ENCODE data around the gene HES4.
A peak's percentile ranks its signal among the peaks of the same experiment; 100 is the strongest.
"Not testable (repeated sequence)": the region's sequence is repeated elsewhere in the genome, so short reads cannot be mapped to it uniquely, and the experiment has no call there.

Gene HES4

GRCh38 chr1:1033731-1034438 lies 34.0 kb upstream of the HES4 start:
- DNase-seq (ENCODE audit: low read depth in 2 of 2): no peak

DNA sequence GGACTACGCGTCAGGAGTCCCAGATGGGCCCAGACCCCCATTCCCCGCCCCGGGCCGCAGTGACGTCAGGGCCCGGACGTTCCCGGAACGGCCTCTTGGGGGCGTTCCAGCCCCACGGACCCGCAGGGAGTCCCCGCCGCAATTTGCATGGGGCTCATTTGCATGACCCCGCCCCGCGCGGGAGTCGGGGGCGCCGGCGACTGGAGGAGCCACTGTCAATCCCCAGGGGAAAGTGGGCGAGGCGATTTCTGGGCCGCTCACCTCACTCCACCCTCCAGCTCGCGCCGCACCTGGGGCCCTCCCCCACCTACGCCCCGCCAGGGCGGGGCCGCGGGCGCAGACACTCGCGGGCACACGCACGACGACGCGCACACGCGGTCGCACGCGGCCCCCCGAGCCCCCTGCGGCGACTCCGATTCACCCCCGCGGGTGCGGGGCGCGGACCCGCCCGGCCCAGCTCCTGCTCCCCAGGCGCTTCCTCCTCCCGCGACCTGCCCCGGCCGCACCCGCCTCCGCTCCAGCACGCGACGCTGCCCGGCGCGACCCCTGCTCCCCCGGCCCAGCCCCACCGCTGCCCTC lies 33.2 kb upstream of the HES4 start:
- DNase-seq (ENCODE audit: low read depth in 2 of 2): peak; percentile 87 to 93

DNA sequence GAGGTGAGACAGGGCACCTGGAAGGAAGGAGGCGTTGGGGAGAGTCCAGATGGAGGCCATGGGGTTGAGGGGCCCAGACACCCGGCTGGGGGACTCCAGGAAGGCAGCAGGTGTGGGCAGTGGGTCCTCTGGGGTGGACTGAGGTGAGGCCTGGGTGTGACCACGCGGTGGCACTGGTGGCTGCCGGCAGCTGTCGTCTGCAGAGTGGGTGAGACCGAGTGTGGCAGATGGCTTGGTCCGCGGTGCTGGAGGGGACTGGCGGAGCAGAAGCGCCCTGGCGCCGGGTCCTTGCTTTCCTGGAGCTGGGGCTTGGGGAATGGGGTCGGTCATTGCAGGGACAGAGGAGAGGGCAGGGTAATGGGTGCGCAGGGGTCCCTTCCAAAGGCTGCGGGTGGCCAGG lies 32.5 kb upstream of the HES4 start:
- DNase-seq (ENCODE audit: low read depth in 2 of 2): no peak

DNA sequence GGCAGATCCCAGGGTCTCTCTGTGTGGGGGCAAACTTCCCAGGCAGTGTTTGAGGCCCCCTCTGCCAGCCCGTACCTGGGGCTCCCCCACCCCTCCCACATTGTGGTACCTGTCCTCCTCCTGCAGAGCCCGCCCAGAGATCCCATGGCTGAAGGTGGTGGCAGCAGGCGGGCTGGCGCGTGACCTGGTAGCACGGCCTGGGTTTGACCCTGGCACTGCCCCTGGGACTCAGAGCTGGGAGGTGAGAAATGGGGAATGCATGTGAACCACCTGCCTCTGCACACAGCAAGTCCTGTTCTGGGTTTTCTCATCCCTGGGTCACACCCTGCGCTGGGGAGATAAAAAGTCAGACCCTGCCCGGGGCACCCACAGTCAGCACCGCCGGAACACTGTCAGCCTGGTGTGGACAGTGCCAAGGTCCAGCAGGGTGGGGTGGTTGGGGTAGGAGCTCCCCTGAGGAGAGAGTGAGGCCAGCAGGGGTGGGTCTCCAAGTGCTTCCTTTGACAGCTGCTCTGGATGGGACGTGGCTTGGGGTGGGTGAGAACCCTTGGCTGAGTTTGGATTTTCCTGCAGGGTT lies 31.9 kb upstream of the HES4 start:
- no peak for DNase-seq (ENCODE audit: low read depth in 2 of 2)

GRCh38 chr1:1030867-1031658 lies 31.2 kb upstream of the HES4 start:
- DNase-seq (ENCODE audit: low read depth in 2 of 2): not testable (repeated sequence)

DNA sequence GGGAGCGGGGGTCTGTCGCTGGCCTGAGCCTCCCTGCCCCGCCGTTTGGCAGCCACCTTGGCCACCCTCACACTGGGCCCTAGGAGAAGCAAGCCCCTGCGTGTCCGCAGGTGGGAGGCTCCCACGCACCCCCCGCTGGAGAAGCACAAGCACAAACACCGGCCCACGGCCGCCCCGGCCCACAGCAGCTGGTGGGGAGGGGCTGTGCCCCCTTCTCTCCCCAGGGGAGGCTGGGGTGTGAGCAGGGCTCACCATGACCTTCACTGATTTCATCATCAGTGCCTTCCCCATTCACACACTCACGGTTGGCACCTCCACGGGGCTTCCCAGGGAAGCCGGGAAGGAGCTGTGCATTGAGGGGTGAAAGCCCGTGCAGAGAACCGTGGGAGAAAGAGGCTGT lies 27.9 kb upstream of the HES4 start:
- no peak for DNase-seq (ENCODE audit: low read depth in 2 of 2)

GRCh38 chr1:1026599-1027413 lies 26.9 kb upstream of the HES4 start:
- no peak for DNase-seq (ENCODE audit: low read depth in 2 of 2)

DNA sequence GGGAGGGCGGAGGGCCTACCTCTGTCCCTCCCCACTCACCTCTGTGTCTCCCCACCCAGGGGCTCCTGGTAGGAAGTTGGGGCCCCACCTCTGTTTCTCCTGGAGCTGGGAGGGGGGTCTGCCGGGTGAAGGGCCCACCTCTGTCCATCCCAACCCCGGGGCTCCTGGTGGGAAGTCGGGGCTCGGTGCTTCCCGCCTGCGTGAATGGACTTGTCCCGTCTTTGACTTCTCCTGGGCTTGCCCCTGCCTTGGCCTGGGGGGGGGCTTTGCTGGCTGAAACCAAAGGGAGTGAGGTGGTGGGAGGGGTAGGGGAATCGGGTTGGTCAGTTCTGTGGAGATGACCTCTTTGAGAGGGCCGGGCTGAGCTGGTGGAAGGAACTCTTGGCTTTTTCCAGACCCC lies 25.8 kb upstream of the HES4 start:
- DNase-seq (ENCODE audit: low read depth in 2 of 2): no peak

GRCh38 chr1:1024771-1025699 lies 25.1 kb upstream of the HES4 start:
- DNase-seq (ENCODE audit: low read depth in 2 of 2): no peak

DNA sequence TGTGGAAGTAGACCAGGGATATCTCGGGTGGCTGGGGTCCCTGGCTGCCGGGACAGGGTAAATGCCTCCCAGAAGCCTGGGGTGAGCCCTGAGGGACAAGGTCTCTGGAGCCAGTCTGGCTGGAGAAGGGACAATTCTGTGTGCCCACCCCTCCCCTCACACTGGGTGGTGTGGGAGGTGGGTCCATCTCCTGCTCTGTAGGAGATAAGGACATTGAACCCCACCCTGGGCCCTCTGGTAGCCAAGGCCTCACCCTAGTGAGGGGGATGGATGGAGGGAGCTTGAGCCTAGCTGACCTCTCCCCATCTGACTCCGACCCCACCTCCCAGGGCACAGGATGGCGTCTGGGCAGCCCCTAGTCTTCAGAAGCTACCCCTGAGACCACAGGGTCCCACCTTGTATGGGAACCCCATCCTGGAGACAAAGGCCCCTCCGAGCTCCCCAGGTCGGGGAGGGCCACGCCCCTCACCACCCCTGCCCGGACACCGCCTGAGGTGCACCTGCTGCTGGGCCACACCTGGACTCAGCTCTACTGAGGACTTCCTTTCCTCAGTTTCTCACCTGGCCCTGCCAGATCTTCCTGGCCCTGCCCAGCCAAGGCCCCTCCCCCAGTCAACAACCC lies 24.4 kb upstream of the HES4 start:
- no peak for DNase-seq (ENCODE audit: low read depth in 2 of 2)

DNA sequence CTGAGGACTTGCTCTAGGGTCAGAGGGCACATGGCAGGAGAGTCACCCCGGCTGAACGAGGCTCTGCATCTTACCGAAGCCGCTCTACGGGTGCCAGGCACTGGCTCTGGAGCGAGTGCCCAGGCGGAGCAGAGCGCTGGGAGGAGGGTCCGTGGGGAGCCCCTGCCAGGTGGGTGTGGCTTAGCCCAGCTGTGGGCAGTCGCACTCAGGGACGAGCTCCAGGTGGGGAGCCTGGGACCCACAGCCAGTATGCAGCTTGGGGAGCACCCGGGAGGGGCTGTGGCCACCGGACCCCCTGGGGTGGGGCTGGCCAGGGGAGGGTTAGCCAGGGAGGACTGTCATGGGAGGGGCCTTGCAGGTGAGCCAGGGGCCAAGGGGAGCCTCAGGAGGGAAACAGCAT lies 23.8 kb upstream of the HES4 start:
- DNase-seq (ENCODE audit: low read depth in 2 of 2): no peak

DNA sequence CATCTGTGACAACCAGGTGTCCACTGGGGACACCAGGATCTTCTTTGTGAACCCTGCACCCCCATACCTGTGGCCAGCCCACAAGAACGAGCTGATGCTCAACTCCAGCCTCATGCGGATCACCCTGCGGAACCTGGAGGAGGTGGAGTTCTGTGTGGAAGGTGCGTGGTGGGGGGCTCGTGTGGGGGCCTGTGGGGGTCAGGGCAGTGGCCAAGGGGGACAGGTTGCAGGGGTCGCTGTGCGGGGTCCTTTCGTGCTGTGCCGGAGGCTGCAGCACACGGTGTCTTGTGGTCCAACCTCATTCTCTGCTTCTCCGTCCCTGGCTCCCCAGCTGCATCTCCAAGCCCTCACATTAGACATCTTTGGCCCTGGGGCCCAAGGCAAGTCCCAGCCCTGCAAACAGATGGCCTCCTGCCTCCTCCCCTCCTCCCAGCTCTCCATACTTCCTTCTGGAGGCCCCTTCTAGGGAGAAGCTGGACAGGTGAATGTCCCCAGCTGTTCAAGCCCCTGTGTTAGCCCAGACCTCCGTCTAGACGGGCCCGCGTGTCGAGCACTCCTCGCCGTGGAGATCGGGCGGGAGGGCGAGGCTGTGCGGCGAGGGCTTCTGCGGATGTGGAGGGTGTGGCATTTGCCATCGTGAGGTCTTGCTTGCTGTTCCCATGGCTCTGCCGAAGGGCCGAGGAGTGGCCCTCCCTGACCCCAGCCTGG lies 22.6 kb upstream of the HES4 start:
- no peak for DNase-seq (ENCODE audit: low read depth in 2 of 2)

GRCh38 chr1:1021920-1022259 lies 22.0 kb upstream of the HES4 start:
- no peak for DNase-seq (ENCODE audit: low read depth in 2 of 2)

DNA sequence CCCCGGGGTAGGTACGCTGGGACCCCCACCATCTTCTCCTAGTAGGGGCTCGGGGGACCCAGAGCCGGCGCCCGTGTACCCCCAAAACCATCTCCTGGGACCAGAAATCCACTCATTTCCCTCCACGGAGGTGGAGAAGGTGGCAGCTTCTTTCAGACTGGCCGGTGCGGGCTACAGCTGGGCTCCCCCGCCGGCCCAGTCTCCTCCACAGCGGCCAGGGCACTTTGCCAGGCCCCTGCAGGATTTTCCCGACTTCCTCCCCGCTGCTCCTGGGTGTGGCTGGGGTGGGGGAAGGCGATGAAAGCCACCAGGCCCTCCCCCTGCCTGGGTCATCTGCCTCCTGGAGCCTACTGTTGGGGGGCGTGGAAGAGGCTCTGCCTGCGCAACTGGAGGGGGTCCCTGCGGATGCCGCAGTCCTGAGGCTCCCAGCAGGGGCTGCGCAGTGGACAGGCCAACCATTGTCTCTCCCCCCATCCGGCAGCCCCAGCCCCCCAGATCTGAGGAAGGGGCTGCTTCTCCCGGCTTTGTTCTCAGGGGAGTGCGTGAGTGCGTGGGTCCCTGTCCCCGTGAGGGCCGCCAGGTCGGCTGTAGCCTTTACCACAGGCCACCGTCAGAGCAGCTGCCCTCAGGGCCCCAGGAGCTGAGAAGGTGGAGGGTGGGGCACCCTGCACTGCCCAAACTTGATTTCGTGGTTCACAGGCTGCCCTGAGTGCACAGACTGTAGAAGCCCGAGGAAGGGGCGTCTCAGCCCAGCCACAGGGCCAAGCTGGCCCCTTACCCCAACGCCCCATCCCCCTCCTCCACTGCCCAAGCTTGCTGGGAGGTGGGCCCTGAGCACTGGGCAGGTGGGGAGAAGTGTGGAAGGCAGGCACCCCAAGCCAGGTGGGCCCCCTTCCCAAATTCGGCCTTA lies 21.4 kb upstream of the HES4 start:
- DNase-seq (ENCODE audit: low read depth in 2 of 2): no peak

GRCh38 chr1:1020415-1021009 lies 20.6 kb upstream of the HES4 start:
- no peak for DNase-seq (ENCODE audit: low read depth in 2 of 2)

GRCh38 chr1:1020000-1020404 lies 20.1 kb upstream of the HES4 start, which contains the start of gene AGRN:
TSS of gene AGRN (plus strand) at chr1:1020120. CDS start at chr1:1020173, 53 bp downstream.
- DNase-seq (ENCODE audit: low read depth in 2 of 2): no peak

DNA sequence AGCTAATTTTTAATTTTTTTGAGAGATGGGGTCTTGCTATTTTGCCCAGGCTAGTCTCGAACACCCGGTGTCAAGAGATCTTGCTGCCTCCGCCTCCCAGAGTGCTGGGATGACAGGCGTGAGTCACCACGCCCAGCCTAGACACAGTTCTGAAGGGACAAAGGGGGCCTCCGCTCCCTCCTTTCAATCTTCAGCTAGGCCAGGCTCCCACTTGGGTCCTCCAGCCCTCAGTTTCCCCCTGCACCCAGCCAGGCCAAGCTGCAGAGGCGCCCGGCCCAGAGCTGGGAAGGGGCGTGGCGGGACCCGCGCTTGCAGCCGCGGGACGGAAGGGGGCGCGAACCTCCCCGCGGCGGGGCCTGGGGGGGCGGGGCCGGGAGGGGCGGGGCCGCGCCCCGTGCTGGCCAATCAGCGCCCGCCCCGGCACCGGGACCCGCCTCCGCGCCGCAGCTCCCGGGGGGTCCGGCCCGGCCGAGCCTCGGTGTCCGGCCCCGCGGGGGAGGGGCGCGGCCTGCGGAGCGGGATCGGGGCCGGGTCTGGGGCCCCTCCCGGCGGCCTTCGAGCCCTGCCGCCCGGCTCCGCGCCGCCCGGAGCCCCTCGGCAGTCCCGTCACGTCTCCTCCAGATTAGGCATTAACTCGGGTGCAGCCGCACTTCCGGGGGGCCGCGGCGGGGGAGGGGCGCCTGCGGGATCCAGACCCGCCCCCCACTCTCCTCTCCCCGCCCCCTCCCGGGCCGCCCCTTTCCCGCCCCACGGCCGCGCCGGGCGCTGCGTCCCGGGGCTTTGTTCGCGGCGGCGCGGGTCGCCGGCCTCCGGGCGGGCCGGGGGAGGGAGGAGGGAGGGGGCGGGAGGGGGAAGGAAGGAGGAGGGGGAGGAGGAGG lies 19.5 kb upstream of the HES4 start:
- DNase-seq (ENCODE audit: low read depth in 2 of 2): peak; percentile 45 to 75

All from stimulated activated CD4-positive, alpha-beta T cell treated with anti-CD3 and anti-CD28 coated beads, Interleukin-15, amount 100 ng/mL, for 48 hours (primary cell).